OCI-LY7 (cell line): ENCODE results near the gene RPL38.

Source experiments
- EZH2phosphoT487 ChIP-seq: fragments of 200-600 bp; sonication (generic); IDR thresholded peaks from 2 replicates; pipeline ENCODE4 v1.6.1; 2018; ENCODE audit warnings: low read depth, borderline replicate concordance, mild to moderate bottlenecking, mixed run types, antibody characterized with exemption, low read length, moderate library complexity, mixed read lengths
- TF ChIP-seq, protein P1 (sequence below): fragments of 200-600 bp; sonication (generic); conservative IDR thresholded peaks from 2 replicates; pipeline ENCODE4 v1.5.1; 2014; ENCODE audit warnings: mild to moderate bottlenecking, antibody characterized with exemption, low read length, moderate library complexity, mixed read lengths

DNA sequence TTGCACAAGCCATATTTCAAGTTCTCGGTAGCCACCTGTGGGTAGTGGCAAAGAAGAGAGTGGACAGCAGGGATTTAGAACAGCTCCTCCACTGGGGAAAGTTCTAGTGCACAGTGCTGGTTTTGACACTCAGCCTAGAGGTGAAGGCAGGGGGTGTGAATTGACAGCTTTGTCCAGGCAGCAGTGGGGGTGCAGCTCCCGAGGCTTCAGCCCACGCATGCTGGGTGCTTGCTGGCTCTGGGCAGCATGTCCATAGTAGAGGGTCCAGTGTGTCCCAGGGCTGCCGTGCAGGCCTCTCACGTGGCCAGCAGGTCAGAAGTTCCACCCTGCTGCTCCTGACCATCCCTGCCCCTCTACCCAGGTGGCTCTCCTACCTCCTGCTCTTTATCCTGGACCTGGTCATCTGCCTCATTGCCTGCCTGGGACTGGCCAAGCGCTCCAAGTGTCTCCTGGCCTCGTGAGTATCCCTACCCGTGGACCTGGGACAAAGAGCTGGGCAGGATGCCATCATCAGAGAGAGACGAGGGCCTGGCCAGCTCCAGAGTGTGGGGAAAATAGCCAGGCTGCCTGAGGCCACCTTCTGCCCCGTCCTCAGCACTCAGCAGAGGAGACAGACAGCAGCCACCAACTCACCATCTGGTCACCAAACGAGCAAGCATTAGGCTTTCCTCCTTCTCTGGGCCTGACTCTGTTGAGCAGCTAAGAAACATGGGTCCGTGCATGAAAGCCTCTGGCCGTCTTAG lies 39.7 kb downstream of the RPL38 start:
- TF ChIP-seq, protein P1, sequence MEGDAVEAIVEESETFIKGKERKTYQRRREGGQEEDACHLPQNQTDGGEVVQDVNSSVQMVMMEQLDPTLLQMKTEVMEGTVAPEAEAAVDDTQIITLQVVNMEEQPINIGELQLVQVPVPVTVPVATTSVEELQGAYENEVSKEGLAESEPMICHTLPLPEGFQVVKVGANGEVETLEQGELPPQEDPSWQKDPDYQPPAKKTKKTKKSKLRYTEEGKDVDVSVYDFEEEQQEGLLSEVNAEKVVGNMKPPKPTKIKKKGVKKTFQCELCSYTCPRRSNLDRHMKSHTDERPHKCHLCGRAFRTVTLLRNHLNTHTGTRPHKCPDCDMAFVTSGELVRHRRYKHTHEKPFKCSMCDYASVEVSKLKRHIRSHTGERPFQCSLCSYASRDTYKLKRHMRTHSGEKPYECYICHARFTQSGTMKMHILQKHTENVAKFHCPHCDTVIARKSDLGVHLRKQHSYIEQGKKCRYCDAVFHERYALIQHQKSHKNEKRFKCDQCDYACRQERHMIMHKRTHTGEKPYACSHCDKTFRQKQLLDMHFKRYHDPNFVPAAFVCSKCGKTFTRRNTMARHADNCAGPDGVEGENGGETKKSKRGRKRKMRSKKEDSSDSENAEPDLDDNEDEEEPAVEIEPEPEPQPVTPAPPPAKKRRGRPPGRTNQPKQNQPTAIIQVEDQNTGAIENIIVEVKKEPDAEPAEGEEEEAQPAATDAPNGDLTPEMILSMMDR = no peak
- no peak for TF ChIP-seq EZH2phosphoT487
